H9 (cell line): Measurements from ENCODE around the gene CDK14. TPM values are rescaled to one million over a fixed set of nuclear protein-coding genes. Genes with fewer than 3 reads are reported as not detected.
A peak's percentile ranks its signal among the peaks of the same experiment; 100 is the strongest.

Experiments
- DNase-seq: peaks from one replicate; pipeline ENCODE4 v3.0.0-alpha.2; 2017
- H2AFZ ChIP-seq: one replicate; pipeline ENCODE4 v1.6.1; 2013; ENCODE audit warnings: mild to moderate bottlenecking, low read length, control low read depth, moderate library complexity
- H2AK5ac ChIP-seq: 2 replicates; pipeline ENCODE4 v1.6.1; 2013; ENCODE audit warnings: low read length, control low read depth, mixed read lengths; ENCODE audit not compliant: insufficient read length
- H2BK120ac ChIP-seq: one replicate; pipeline ENCODE4 v1.6.1; 2013; ENCODE audit warnings: low read depth, mild to moderate bottlenecking, low read length, control low read depth, inconsistent platforms; ENCODE audit not compliant: poor library complexity, severe bottlenecking
- H2BK12ac ChIP-seq: 2 replicates; pipeline ENCODE4 v1.6.1; 2013; ENCODE audit warnings: low read length, control low read depth, mixed read lengths, low read depth; ENCODE audit not compliant: insufficient read length
- H2BK15ac ChIP-seq: 2 replicates; pipeline ENCODE4 v1.6.1; 2013; ENCODE audit warnings: low read depth, low read length, control low read depth
- H2BK20ac ChIP-seq: one replicate; pipeline ENCODE4 v1.6.1; 2013; ENCODE audit warnings: low read depth, mild to moderate bottlenecking, low read length, control low read depth, inconsistent platforms; ENCODE audit not compliant: poor library complexity, severe bottlenecking
- H2BK5ac ChIP-seq: 2 replicates; pipeline ENCODE4 v1.6.1; 2013; ENCODE audit warnings: low read length, control low read depth, mixed read lengths; ENCODE audit not compliant: insufficient read length
- H3K14ac ChIP-seq: 2 replicates; pipeline ENCODE4 v1.6.1; 2013; ENCODE audit warnings: low read length, control low read depth; ENCODE audit not compliant: insufficient read depth
- H3K18ac ChIP-seq: 2 replicates; pipeline ENCODE4 v1.6.1; 2013; ENCODE audit warnings: low read depth, mild to moderate bottlenecking, mixed read lengths, low read length, control low read depth; ENCODE audit not compliant: insufficient read length
- H3K23ac ChIP-seq: 2 replicates; pipeline ENCODE4 v1.6.1; 2013; ENCODE audit warnings: low read length, control low read depth, mixed read lengths, low read depth; ENCODE audit not compliant: insufficient read length
- H3K23me2 ChIP-seq: 2 replicates; pipeline ENCODE4 v1.6.1; 2013; ENCODE audit warnings: low read depth, mild to moderate bottlenecking, mixed read lengths, low read length, control low read depth; ENCODE audit not compliant: insufficient read length, poor library complexity, severe bottlenecking
- H3K27ac ChIP-seq: 2 replicates; pipeline ENCODE4 v1.5.1; 2013; ENCODE audit warnings: low read length, control low read depth, mixed read lengths, low read depth; ENCODE audit not compliant: insufficient read length
- H3K27me3 ChIP-seq: 2 replicates; pipeline ENCODE4 v1.6.1; 2013; ENCODE audit warnings: low read length, control low read depth, inconsistent platforms; ENCODE audit not compliant: insufficient read depth
- H3K4ac ChIP-seq: 2 replicates; pipeline ENCODE4 v1.6.1; 2013; ENCODE audit warnings: low read depth, mild to moderate bottlenecking, control low read depth, inconsistent platforms, low read length, moderate library complexity
- H3K4me1 ChIP-seq: 2 replicates; pipeline ENCODE4 v1.6.1; 2013; ENCODE audit warnings: low read length, control low read depth, inconsistent platforms; ENCODE audit not compliant: insufficient read depth
- H3K4me2 ChIP-seq: 2 replicates; pipeline ENCODE4 v1.6.1; 2013; ENCODE audit warnings: low read length, control low read depth, mixed read lengths; ENCODE audit not compliant: insufficient read length, insufficient read depth
- H3K56ac ChIP-seq: 2 replicates; pipeline ENCODE4 v1.6.1; 2013; ENCODE audit warnings: low read depth, mild to moderate bottlenecking, mixed read lengths, low read length, control low read depth; ENCODE audit not compliant: insufficient read length
- H3K79me1 ChIP-seq: 2 replicates; pipeline ENCODE4 v1.6.1; 2013; ENCODE audit warnings: low read depth, mild to moderate bottlenecking, moderate library complexity, low read length, control low read depth, inconsistent platforms; ENCODE audit not compliant: insufficient read depth, poor library complexity, severe bottlenecking
- H3K79me2 ChIP-seq: 2 replicates; pipeline ENCODE4 v1.6.1; 2013; ENCODE audit warnings: low read length, control low read depth, inconsistent platforms; ENCODE audit not compliant: insufficient read depth
- H3K9ac ChIP-seq: 2 replicates; pipeline ENCODE4 v1.6.1; 2013; ENCODE audit warnings: low read length, control low read depth, mixed read lengths; ENCODE audit not compliant: insufficient read length; ENCODE audit errors: extremely low read depth
- H3K9me3 ChIP-seq: one replicate; pipeline ENCODE4 v1.6.1; 2013; ENCODE audit warnings: low read depth, low read length, inconsistent platforms; ENCODE audit not compliant: control insufficient read depth
- H3T11ph ChIP-seq: one replicate; pipeline ENCODE4 v1.6.1; 2013; ENCODE audit warnings: mild to moderate bottlenecking, low read length, control low read depth, inconsistent platforms
- H4K20me1 ChIP-seq: one replicate; pipeline ENCODE4 v1.6.1; 2013; ENCODE audit not compliant: control insufficient read depth, insufficient read length, insufficient read depth
- H4K5ac ChIP-seq: 2 replicates; pipeline ENCODE4 v1.6.1; 2013; ENCODE audit warnings: low read depth, mild to moderate bottlenecking, mixed read lengths, low read length, control low read depth; ENCODE audit not compliant: insufficient read length
- H4K8ac ChIP-seq: replicated peaks from 2 replicates; pipeline ENCODE4 v1.6.1; 2013; ENCODE audit warnings: low read length, control low read depth, mixed read lengths, low read depth; ENCODE audit not compliant: insufficient read length
- H4K91ac ChIP-seq: 2 replicates; pipeline ENCODE4 v1.6.1; 2013; ENCODE audit warnings: low read depth, mild to moderate bottlenecking, moderate library complexity, mixed read lengths, low read length, control low read depth; ENCODE audit not compliant: insufficient read length
- H3K27ac Mint-ChIP-seq, 3 experiments: 2 replicates in 2 of 3; 3 replicates in 1 of 3; pipeline ENCODE4 v1.8.0; 2020 to 2021; ENCODE audit warnings: mixed read lengths in 3 of 3, mild to moderate bottlenecking in 1 of 3, moderate library complexity in 1 of 3
- H3K27me3 Mint-ChIP-seq: 2 replicates; pipeline ENCODE4 v1.8.0; 2021; ENCODE audit warnings: low read depth, mild to moderate bottlenecking, moderate library complexity, mixed read lengths
- H3K36me3 Mint-ChIP-seq, 3 experiments: 2 replicates in 2 of 3; 3 replicates in 1 of 3; pipeline ENCODE4 v1.8.0; 2020 to 2021; ENCODE audit warnings: low read depth in 3 of 3, mixed read lengths in 3 of 3; ENCODE audit not compliant: insufficient read depth in 1 of 3
- H3K4me1 Mint-ChIP-seq, 2 experiments: 2 replicates each; pipeline ENCODE4 v1.8.0; 2020; ENCODE audit warnings: mixed read lengths in 2 of 2
- H3K4me3 Mint-ChIP-seq, 2 experiments: 2 replicates in 1 of 2; 3 replicates in 1 of 2; pipeline ENCODE4 v1.8.0; 2020 to 2021; ENCODE audit warnings: mild to moderate bottlenecking in 2 of 2, mixed read lengths in 2 of 2, moderate library complexity in 1 of 2
- H3K9me3 Mint-ChIP-seq, 2 experiments: 2 replicates in 1 of 2; 3 replicates in 1 of 2; pipeline ENCODE4 v1.8.0; 2020; ENCODE audit warnings: mild to moderate bottlenecking in 2 of 2, mixed read lengths in 2 of 2, moderate library complexity in 1 of 2
- CTCF ChIP-seq: fragments of 200-600 bp; sonication (generic); conservative IDR thresholded peaks from 3 replicates; pipeline ENCODE4 v1.8.0; 2021; ENCODE audit warnings: antibody characterized with exemption, mild to moderate bottlenecking
- WGBS: extraction: QIAGEN DNeasy Blood & Tissue Kit; methylation state at CpG from one replicate; pipeline ENCODE4 v1.1.7; 2013; ENCODE audit warnings: missing lambda C conversion rate, low lambda C conversion rate, mixed read lengths; ENCODE audit not compliant: insufficient read length; ENCODE audit errors: extremely low coverage; 5-methylcytosine and 5-hydroxymethylcytosine counted together
- total RNA-seq: library from RNA; stranded (reverse); gene quantifications from 2 replicates; pipeline ENCODE4 v1.2.1, GENCODE V29; 2021

CDK14 gene
- total RNA-seq, 1 experiment from 2014 or later = 23.9 TPM

DNA sequence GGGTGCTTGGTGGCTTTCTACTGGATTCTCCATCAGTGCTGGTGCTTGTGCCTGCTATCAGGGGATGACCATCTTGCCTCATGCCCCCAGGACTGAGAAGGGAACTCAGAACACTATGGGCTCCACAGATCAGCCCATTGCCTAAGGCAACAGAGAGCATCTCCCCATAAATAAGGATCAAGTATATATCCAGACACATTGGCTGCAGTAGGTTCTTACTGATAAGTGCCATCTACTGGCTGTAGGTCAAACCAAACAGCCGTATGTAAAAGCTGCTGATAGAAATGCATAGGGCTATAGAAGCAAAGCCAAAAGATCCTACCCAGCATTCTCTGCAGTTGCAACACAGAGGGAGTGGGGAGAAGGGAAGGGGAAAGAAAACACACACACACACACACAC is 153.7 kb downstream of the CDK14 start:
- no peaks in the 10 kb centered on the region for H4K20me1 ChIP-seq
- no peak overlapping the region for H2BK5ac ChIP-seq

More for the DNA sequence above, 153.7 kb downstream of the CDK14 start:
- H2BK120ac ChIP-seq = no peak overlapping the region
- H3K4ac ChIP-seq = no peak overlapping the region
- H3K23me2 ChIP-seq = no peaks in the 10 kb centered on the region
- no peak overlapping the region for H4K8ac ChIP-seq
- Mint-ChIP-seq H3K9me3 (peaks cover 2% of the 10 kb centered on the region in 2 experiments; a peak in 1 of 5 replicates), H3K4me3 (no peak overlapping the region), H3K4me1 (peaks cover 6% of the 10 kb centered on the region in 2 experiments), H3K27ac (peak overlapping the region in 2 of 3 experiments; percentile 32 to 41; a peak in 2 of 7 replicates), H3K36me3 (peaks cover 0 to 9% (median 8%) of the 10 kb centered on the region in 3 experiments; a peak in 4 of 7 replicates), H3K27me3 (no peaks in the 10 kb centered on the region)
- no peak overlapping the region for H3K9ac ChIP-seq
- no peaks in the 10 kb centered on the region for H3K4me1 ChIP-seq
- H3K79me1 ChIP-seq = no peaks in the 10 kb centered on the region
- no peak overlapping the region for H3K18ac ChIP-seq
- H2AFZ ChIP-seq = no peak overlapping the region
- WGBS = no CpG with 5 or more reads among the region's 1 CpG
- H3K27ac ChIP-seq = no peak overlapping the region
- H3K79me2 ChIP-seq = no peaks in the 10 kb centered on the region
- H2BK15ac ChIP-seq = no peak overlapping the region
- H3K4me2 ChIP-seq = no peak overlapping the region
- H2BK20ac ChIP-seq = no peak overlapping the region
- H3T11ph ChIP-seq = no peak overlapping the region
- no peaks in the 10 kb centered on the region for H3K27me3 ChIP-seq
- H2BK12ac ChIP-seq = no peak overlapping the region
- no peak overlapping the region for H4K91ac ChIP-seq
- no peak for DNase-seq
- no peak overlapping the region for H4K5ac ChIP-seq
- no peak overlapping the region for H3K23ac ChIP-seq
- no peak overlapping the region for H3K56ac ChIP-seq
- H3K9me3 ChIP-seq = no peaks in the 10 kb centered on the region
- no peak overlapping the region for H2AK5ac ChIP-seq
- no peak overlapping the region for H3K14ac ChIP-seq
- TF ChIP-seq CTCF = peak; percentile 51; the same call in 2 of the 3 replicates
